Measurements from ENCODE around the gene SH2D6. TPM values are rescaled to one million over a fixed set of nuclear protein-coding genes. Genes with fewer than 3 reads are reported as not detected.
A peak's percentile ranks its signal among the peaks of the same experiment; 100 is the strongest.

Gene SH2D6
- total and polyA plus RNA-seq, 9 of the 15 experiments (the other 6 are each of a cell fraction or from before 2014, with no cell fraction given): 0.07 to 0.76 (median 0.33) TPM; not detected in 2

DNA sequence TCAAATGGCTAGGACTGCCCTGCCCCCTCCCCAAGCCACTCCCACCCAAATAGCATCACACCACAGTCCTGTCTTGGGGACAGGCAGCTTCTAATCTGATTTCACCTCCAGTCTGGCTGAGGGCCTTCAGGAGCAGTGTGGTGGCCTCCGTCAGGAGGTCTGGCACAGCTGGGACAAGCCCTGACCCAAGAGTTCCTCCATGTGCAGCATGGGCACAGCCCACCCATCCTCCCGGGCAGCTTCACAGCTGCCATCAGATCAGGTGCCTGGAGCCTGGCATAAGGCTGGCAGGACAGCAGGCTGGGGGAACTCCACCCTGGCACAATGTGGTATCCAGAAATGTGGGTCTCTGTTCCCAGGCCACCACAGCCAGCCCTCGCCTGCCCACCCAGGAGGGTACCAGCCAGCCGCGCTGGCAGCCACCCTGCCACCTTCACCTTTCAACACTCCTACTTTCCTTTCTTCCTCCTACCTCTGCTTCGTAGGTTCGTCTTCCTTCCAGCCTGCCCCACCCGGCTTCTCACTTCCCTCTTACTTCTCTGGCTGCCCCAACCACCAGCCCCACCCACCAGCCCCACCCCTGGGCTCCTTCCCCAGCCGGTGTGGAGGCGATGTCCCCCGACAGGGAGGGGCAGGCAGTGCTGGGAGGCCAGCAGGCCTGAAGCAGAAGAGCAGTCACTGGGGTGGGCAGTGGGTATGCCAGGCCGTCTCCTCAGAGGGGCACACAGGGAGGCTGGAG lies 8.5 kb upstream of the SH2D6 start, which contains the start of gene CAPG (continued):
- TF ChIP-seq RBFOX2 (IDR thresholded peaks at IDR 0.05; ENCODE audit: low read depth, low read length) (peak; percentile 41), TOE1 (IDR thresholded peaks at IDR 0.05; ENCODE audit: borderline replicate concordance) (peak; percentile 55; the same call in 1 of the 2 replicates), TOE1 (CRISPR knock-in tag; IDR thresholded peaks at IDR 0.05; ENCODE audit: borderline replicate concordance, low read depth) (no peak), POLR2G (IDR thresholded peaks at IDR 0.05; ENCODE audit: low read depth, low read length) (0 out of 2 replicates have a peak, but pooled peaks have one; percentile 44), NR3C1 (CRISPR knock-in tag; IDR thresholded peaks at IDR 0.05) (no peak)

DNA sequence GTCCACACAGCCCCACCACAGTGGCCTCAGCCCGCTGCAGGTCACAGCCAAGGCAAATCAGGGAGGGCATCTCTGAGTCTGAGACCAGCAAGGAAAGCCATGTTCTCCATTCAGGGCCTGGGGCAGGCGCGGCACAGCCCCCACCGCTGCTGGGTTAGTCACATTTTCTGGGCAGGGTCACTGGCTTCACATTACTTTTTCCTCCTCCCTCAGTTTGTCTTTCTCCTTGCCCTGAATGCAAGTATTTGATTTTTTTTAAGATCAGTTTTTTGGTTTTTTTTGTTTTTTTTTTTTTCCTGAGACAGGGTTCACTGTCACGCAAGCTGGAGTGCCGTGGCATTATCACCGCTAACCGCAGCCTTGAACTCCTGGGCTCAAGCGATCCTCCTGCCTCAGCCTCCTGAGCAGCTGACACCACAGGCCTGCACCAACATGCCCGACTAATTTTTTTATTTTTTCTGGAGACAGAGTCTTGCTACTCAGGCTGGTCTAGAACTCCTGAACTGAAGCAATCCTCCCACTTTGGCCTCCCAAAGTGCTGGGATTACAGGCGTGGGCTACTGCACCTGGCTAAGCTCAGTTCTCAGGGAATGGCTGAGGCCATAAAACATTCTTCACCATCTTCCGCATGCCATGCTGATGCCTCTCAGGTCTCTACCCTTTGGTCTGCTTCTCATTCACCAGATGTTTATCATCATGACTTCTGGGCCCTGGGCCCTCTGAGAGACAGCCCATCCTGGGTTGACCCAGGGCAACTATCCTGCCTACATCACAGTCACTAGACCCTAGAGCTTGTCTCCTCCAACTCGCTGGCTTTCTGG lies 7.7 kb upstream of the SH2D6 start:
- peaks cover 53% of the 10 kb centered on the region in 2 experiments for H3K4me1 ChIP-seq (replicated peaks in 1 of 2; ENCODE audit: control insufficient read depth in 2 of 2, insufficient read depth in 2 of 2, low read length in 2 of 2)
- peaks cover 3% of the 10 kb centered on the region for H3K9me1 ChIP-seq (ENCODE audit: control insufficient read depth, insufficient read depth, low read length)
- no peaks in the 10 kb centered on the region for H3K9me3 ChIP-seq (replicated peaks; ENCODE audit: control insufficient read depth, insufficient read depth, low read depth, low read length)
- ATAC-seq: peak; percentile 11
- H3K27ac ChIP-seq (ENCODE audit: extremely low read depth, low read depth, low read length): peak overlapping the region; percentile 47; the same call in 2 of the 3 replicates
- H2AFZ ChIP-seq (ENCODE audit: low read depth, low read length): peak overlapping the region; percentile 58
- peak overlapping the region; percentile 63 for H3K4me2 ChIP-seq (ENCODE audit: insufficient read depth, low read length)
- DNase-seq (ENCODE audit: extremely low read depth in 1 of 4, low spot score in 3 of 4): no peak
- no peaks in the 10 kb centered on the region for H3K27me3 ChIP-seq (ENCODE audit: control insufficient read depth in 2 of 2, insufficient read depth in 2 of 2, low read length in 2 of 2)
- ChIA-PET POLR2A (interaction anchor here (0.7 to 63.9 kb wide), 3 partner anchors 16 to 135 kb away, joined by 3 to 1576 read pairs (median 3); partner anchors contain the start of gene MAT2A), CTCF (ENCODE audit: low intra/inter-chr PET ratio) (no interaction called here)
- 42% methylated on average over 13 of the region's 13 CpGs for WGBS (ENCODE audit: insufficient coverage, low coverage, missing lambda C conversion rate)
- H4K20me1 ChIP-seq (replicated peaks; ENCODE audit: control insufficient read depth, insufficient read depth, low read length): no peaks in the 10 kb centered on the region
- no TSS peak for BruUV-seq (replicated peaks)
- H3K4me3 ChIP-seq: no peak overlapping the region
- in situ Hi-C loops (cut with MboI) (no loop called here), intact Hi-C loops (cut with micrococcal nuclease) (loop anchor here (10.0 kb wide), 1 partner anchor 694 kb away; the partner anchor contains the start of genes POLR1A and PTCD3)
- H3K79me2 ChIP-seq (ENCODE audit: control insufficient read depth, insufficient read depth, low read length): no peaks in the 10 kb centered on the region; the same call in 2 of the 3 replicates
- TF ChIP-seq, protein P1, sequence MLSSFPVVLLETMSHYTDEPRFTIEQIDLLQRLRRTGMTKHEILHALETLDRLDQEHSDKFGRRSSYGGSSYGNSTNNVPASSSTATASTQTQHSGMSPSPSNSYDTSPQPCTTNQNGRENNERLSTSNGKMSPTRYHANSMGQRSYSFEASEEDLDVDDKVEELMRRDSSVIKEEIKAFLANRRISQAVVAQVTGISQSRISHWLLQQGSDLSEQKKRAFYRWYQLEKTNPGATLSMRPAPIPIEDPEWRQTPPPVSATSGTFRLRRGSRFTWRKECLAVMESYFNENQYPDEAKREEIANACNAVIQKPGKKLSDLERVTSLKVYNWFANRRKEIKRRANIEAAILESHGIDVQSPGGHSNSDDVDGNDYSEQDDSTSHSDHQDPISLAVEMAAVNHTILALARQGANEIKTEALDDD (IDR thresholded peaks at IDR 0.05): peak; percentile 53
- TF ChIP-seq, protein P2, sequence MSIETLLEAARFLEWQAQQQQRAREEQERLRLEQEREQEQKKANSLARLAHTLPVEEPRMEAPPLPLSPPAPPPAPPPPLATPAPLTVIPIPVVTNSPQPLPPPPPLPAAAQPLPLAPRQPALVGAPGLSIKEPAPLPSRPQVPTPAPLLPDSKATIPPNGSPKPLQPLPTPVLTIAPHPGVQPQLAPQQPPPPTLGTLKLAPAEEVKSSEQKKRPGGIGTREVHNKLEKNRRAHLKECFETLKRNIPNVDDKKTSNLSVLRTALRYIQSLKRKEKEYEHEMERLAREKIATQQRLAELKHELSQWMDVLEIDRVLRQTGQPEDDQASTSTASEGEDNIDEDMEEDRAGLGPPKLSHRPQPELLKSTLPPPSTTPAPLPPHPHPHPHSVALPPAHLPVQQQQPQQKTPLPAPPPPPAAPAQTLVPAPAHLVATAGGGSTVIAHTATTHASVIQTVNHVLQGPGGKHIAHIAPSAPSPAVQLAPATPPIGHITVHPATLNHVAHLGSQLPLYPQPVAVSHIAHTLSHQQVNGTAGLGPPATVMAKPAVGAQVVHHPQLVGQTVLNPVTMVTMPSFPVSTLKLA (conservative IDR thresholded peaks at IDR 0.05): 0 out of 4 replicates have a peak, but pooled peaks of 1 of the 2 experiments have one; percentile 5
- TF ChIP-seq, protein P3, sequence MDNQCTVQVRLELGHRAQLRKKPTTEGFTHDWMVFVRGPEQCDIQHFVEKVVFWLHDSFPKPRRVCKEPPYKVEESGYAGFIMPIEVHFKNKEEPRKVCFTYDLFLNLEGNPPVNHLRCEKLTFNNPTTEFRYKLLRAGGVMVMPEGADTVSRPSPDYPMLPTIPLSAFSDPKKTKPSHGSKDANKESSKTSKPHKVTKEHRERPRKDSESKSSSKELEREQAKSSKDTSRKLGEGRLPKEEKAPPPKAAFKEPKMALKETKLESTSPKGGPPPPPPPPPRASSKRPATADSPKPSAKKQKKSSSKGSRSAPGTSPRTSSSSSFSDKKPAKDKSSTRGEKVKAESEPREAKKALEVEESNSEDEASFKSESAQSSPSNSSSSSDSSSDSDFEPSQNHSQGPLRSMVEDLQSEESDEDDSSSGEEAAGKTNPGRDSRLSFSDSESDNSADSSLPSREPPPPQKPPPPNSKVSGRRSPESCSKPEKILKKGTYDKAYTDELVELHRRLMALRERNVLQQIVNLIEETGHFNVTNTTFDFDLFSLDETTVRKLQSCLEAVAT (IDR thresholded peaks at IDR 0.05): 0 out of 4 replicates have a peak, but pooled peaks of 1 of the 2 experiments have one; percentile 16
- TF ChIP-seq ZFX (CRISPR knock-in tag; IDR thresholded peaks at IDR 0.05) (peak; percentile 15; the same call in 1 of the 2 replicates), JUN (IDR thresholded peaks at IDR 0.05; ENCODE audit: borderline replicate concordance, low read depth, low read length) (no peak), JUN (CRISPR knock-in tag; IDR thresholded peaks at IDR 0.05; ENCODE audit: borderline replicate concordance) (no peak)
- FAIRE-seq: no peak
- no peaks in the 10 kb centered on the region for H3K36me3 ChIP-seq (ENCODE audit: control insufficient read depth, insufficient read depth, low read length)
- H3K9ac ChIP-seq (ENCODE audit: insufficient read depth in 1 of 2, low read depth in 2 of 2, low read length in 2 of 2): peak overlapping the region in 1 of 2 experiments; percentile 92; a peak in 2 of 4 replicates

All from K562 (cell line).